Retinal pigment epithelial cell (primary cell): ENCODE results near the gene TMOD2.

ENCODE experiments used
- DNase-seq: peaks from one replicate; pipeline ENCODE4 v3.0.0-alpha.2; 2010; ENCODE audit warnings: low read depth
- H3K4me3 ChIP-seq: 2 replicates; pipeline ENCODE4 v1.5.1; 2011; ENCODE audit warnings: mild to moderate bottlenecking, low read length, control low read depth, moderate library complexity
- CTCF ChIP-seq: conservative IDR thresholded peaks from 2 replicates; pipeline ENCODE4 v1.5.1; 2011; ENCODE audit warnings: low read depth, low read length, control low read depth, inconsistent platforms

Gene TMOD2

GRCh38 chr15:51714162-51714561, 37.2 kb upstream of the TMOD2 start:
- TF ChIP-seq CTCF: no peak
- no peak overlapping the region for H3K4me3 ChIP-seq
- no peak for DNase-seq

GRCh38 chr15:51714911-51715310, 36.5 kb upstream of the TMOD2 start:
- DNase-seq: no peak
- no peak for TF ChIP-seq CTCF
- H3K4me3 ChIP-seq: no peak overlapping the region

- DNase-seq: no peak
- no peak for TF ChIP-seq CTCF
Observed at GRCh38 chr15:51718219-51718618, 33.2 kb upstream of the TMOD2 start.

GRCh38 chr15:51718746-51719145, 32.7 kb upstream of the TMOD2 start:
- H3K4me3 ChIP-seq: no peak overlapping the region

More at GRCh38 chr15:51718219-51718618, 33.2 kb upstream of the TMOD2 start:
- no peak overlapping the region for H3K4me3 ChIP-seq

GRCh38 chr15:51720201-51720995, 31.0 kb upstream of the TMOD2 start:
- no peak for TF ChIP-seq CTCF
- H3K4me3 ChIP-seq: no peak overlapping the region
- DNase-seq: no peak

More at GRCh38 chr15:51718746-51719145, 32.7 kb upstream of the TMOD2 start:
- DNase-seq: no peak
- TF ChIP-seq CTCF: no peak

GRCh38 chr15:51721199-51721960, 30.0 kb upstream of the TMOD2 start:
- DNase-seq: no peak
- H3K4me3 ChIP-seq: no peak overlapping the region
- TF ChIP-seq CTCF: no peak

- no peak overlapping the region for H3K4me3 ChIP-seq
Observed at GRCh38 chr15:51724199-51724598, 27.2 kb upstream of the TMOD2 start.

More at GRCh38 chr15:51724199-51724598, 27.2 kb upstream of the TMOD2 start:
- TF ChIP-seq CTCF: no peak
- no peak for DNase-seq
